ENCODE results near the gene GPC6. TPM values are rescaled to one million over a fixed set of nuclear protein-coding genes. Genes with fewer than 3 reads are reported as not detected.

The GPC6 gene
- total RNA-seq, 2 experiments from 2014 or later, result not detected

DNA sequence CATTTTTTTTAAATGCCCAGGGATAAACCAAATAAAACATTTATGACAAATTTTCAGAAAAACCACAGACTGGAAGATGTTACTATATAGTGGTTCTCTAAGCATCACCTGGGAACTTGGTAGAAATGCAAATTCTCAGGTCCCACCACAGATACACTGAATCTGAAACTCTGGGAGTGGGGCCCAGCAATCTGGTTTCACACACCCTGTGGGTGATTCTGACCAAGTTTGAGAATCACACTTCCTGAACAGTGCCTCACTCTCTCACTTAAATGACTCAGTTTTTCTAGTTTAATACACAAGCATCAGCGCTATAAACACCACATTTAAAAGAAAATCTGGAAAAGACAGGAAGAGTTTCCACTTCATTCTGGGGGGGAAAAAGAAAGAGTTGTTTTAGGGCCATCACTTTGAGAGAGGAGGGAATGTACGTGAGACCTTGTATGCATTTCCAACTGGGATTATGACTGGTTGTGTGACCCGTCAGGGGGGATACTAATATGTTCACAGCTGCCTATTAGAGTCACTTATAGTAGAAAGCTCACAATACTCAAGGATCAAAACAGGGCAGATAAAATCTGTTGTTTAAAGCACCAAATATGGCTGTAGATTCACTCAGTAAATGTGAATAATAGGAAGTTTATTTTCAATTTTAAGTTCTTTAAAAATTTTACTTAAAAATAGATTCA is 567.7 kb downstream of the GPC6 start:
- no peaks in the 10 kb centered on the region for H3K36me3 ChIP-seq (ENCODE audit: insufficient read depth, low read length)
- H3K4me2 ChIP-seq (ENCODE audit: low read length), result no peak overlapping the region
- no peaks in the 10 kb centered on the region for H3K4me1 ChIP-seq (ENCODE audit: insufficient read depth, low read length, poor library complexity, severe bottlenecking)
- intact Hi-C loops (cut with micrococcal nuclease; ENCODE audit: unreplicated experiment), result no loop called here
- H3K9me2 ChIP-seq (ENCODE audit: insufficient read depth, low read length), result no peaks in the 10 kb centered on the region
- H4K20me1 ChIP-seq (ENCODE audit: insufficient read depth, low read length), result no peaks in the 10 kb centered on the region
- H3K4me3 ChIP-seq (ENCODE audit: low read depth, low read length, poor library complexity, severe bottlenecking), result no peak overlapping the region
- H3K79me2 ChIP-seq (ENCODE audit: insufficient read depth, low read depth, low read length), result no peaks in the 10 kb centered on the region
- H2AFZ ChIP-seq (ENCODE audit: low read length), result no peak overlapping the region
- DNase-seq (ENCODE audit: low spot score), result no peak
- ChIA-PET CTCF (ENCODE audit: unreplicated experiment) (no interaction called here), POLR2A (no interaction called here)
- no TSS peak for BruUV-seq (replicated peaks)
- no peak overlapping the region for H3K27ac ChIP-seq (ENCODE audit: low read depth, low read length, poor library complexity, severe bottlenecking)
- no peak for TF ChIP-seq EZH2phosphoT487 (IDR thresholded peaks at IDR 0.05; ENCODE audit: borderline replicate concordance, low read depth, low read length)
- TF ChIP-seq, protein P1, sequence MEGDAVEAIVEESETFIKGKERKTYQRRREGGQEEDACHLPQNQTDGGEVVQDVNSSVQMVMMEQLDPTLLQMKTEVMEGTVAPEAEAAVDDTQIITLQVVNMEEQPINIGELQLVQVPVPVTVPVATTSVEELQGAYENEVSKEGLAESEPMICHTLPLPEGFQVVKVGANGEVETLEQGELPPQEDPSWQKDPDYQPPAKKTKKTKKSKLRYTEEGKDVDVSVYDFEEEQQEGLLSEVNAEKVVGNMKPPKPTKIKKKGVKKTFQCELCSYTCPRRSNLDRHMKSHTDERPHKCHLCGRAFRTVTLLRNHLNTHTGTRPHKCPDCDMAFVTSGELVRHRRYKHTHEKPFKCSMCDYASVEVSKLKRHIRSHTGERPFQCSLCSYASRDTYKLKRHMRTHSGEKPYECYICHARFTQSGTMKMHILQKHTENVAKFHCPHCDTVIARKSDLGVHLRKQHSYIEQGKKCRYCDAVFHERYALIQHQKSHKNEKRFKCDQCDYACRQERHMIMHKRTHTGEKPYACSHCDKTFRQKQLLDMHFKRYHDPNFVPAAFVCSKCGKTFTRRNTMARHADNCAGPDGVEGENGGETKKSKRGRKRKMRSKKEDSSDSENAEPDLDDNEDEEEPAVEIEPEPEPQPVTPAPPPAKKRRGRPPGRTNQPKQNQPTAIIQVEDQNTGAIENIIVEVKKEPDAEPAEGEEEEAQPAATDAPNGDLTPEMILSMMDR (conservative IDR thresholded peaks at IDR 0.05; ENCODE audit: low read length), result no peak
- H3K9me3 ChIP-seq (ENCODE audit: low read length), result no peaks in the 10 kb centered on the region

DNA sequence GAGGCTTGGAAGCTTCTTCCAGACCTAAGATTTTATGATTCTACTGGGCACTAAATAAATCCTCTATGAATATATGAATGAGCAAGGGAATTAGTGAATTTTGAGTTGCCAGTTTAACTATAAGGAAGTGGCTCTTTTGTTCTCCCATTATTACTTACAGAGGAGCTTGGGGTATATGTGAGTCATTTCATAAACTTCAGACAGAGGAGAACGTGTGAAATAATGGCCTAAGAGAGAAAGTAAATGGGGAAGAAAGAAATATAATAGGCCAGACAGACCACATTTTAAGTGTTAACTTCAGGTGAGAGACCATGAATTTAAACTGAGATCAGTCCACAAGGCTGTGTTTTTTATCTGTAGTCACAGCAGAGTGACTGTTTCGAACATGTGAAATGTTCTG is 570.9 kb downstream of the GPC6 start:
- intact Hi-C loops (cut with micrococcal nuclease; ENCODE audit: unreplicated experiment), result no loop called here
- no peak for DNase-seq (ENCODE audit: low spot score)
- BruUV-seq (replicated peaks), result no TSS peak
- ChIA-PET CTCF (ENCODE audit: unreplicated experiment) (no interaction called here), POLR2A (interaction anchor here (0.6 kb wide), 1 partner anchor 794 kb away, joined by 5 read pairs; no protein-coding TSS in a partner anchor)
- H3K4me3 ChIP-seq (ENCODE audit: low read depth, low read length, poor library complexity, severe bottlenecking), result no peak overlapping the region
- TF ChIP-seq, protein P1 (conservative IDR thresholded peaks at IDR 0.05; ENCODE audit: low read length), result no peak
- TF ChIP-seq EZH2phosphoT487 (IDR thresholded peaks at IDR 0.05; ENCODE audit: borderline replicate concordance, low read depth, low read length), result no peak
- H2AFZ ChIP-seq (ENCODE audit: low read length), result no peak overlapping the region
- no peaks in the 10 kb centered on the region for H3K36me3 ChIP-seq (ENCODE audit: insufficient read depth, low read length)
- no peaks in the 10 kb centered on the region for H4K20me1 ChIP-seq (ENCODE audit: insufficient read depth, low read length)
- no peaks in the 10 kb centered on the region for H3K4me1 ChIP-seq (ENCODE audit: insufficient read depth, low read length, poor library complexity, severe bottlenecking)
- no peak overlapping the region for H3K27ac ChIP-seq (ENCODE audit: low read depth, low read length, poor library complexity, severe bottlenecking)
- no peak overlapping the region for H3K4me2 ChIP-seq (ENCODE audit: low read length)
- H3K79me2 ChIP-seq (ENCODE audit: insufficient read depth, low read depth, low read length), result no peaks in the 10 kb centered on the region
- H3K9me2 ChIP-seq (ENCODE audit: insufficient read depth, low read length), result no peaks in the 10 kb centered on the region
- no peaks in the 10 kb centered on the region for H3K9me3 ChIP-seq (ENCODE audit: low read length)

DNA sequence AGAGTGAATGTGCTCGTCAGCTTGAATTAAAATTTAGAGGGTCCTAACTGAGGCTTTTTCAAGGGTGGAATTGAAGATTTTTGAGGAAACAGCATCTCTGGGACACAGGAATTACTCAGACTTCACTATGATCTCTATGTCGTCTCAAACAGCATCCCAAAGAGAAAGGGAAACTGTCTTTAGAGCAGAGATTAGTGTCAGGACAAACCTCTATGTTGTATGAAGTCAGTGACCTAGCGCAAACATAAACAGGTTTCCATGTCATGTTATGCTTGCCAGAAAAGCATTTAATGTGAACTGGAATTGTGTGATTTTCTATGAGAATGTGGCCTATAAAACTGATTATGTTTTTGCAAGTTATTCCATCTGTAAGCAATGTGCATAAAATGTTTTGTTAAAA is 573.7 kb downstream of the GPC6 start:
- no peaks in the 10 kb centered on the region for H3K9me2 ChIP-seq (ENCODE audit: insufficient read depth, low read length)
- ChIA-PET CTCF (ENCODE audit: unreplicated experiment) (no interaction called here), POLR2A (no interaction called here)
- H2AFZ ChIP-seq (ENCODE audit: low read length), result no peak overlapping the region
- H3K79me2 ChIP-seq (ENCODE audit: insufficient read depth, low read depth, low read length), result no peaks in the 10 kb centered on the region
- no peaks in the 10 kb centered on the region for H3K4me1 ChIP-seq (ENCODE audit: insufficient read depth, low read length, poor library complexity, severe bottlenecking)
- H3K4me2 ChIP-seq (ENCODE audit: low read length), result no peak overlapping the region
- no TSS peak for BruUV-seq (replicated peaks)
- H3K36me3 ChIP-seq (ENCODE audit: insufficient read depth, low read length), result no peaks in the 10 kb centered on the region
- H3K27ac ChIP-seq (ENCODE audit: low read depth, low read length, poor library complexity, severe bottlenecking), result no peak overlapping the region
- no peak for DNase-seq (ENCODE audit: low spot score)
- TF ChIP-seq, protein P1 (conservative IDR thresholded peaks at IDR 0.05; ENCODE audit: low read length), result no peak
- no peak for TF ChIP-seq EZH2phosphoT487 (IDR thresholded peaks at IDR 0.05; ENCODE audit: borderline replicate concordance, low read depth, low read length)
- H3K4me3 ChIP-seq (ENCODE audit: low read depth, low read length, poor library complexity, severe bottlenecking), result no peak overlapping the region
- intact Hi-C loops (cut with micrococcal nuclease; ENCODE audit: unreplicated experiment), result no loop called here
- no peaks in the 10 kb centered on the region for H3K9me3 ChIP-seq (ENCODE audit: low read length)
- H4K20me1 ChIP-seq (ENCODE audit: insufficient read depth, low read length), result no peaks in the 10 kb centered on the region

Measured in OCI-LY7 (cell line).